HG02981 (cell line): ENCODE data around the gene LTBP1.

Experiments used
- ATAC-seq: cut with Tn5 transposase; IDR thresholded peaks from one replicate; pipeline ENCODE4 v1.9.1; 2021; ENCODE audit warnings: mild to moderate bottlenecking, moderate library complexity; ENCODE audit not compliant: unreplicated experiment

LTBP1 gene

GRCh38 chr2:33072614-33073013, 125.9 kb downstream of the LTBP1 start:
- no peak for ATAC-seq

GRCh38 chr2:33073018-33073417, 126.3 kb downstream of the LTBP1 start:
- no peak for ATAC-seq

- no peak for ATAC-seq
Measured at GRCh38 chr2:33074197-33074596, 127.4 kb downstream of the LTBP1 start.

- ATAC-seq, result no peak
Measured at GRCh38 chr2:33077311-33077710, 130.6 kb downstream of the LTBP1 start.

- ATAC-seq, result no peak
Measured at GRCh38 chr2:33077844-33078243, 131.1 kb downstream of the LTBP1 start.

GRCh38 chr2:33081691-33082090, 134.9 kb downstream of the LTBP1 start:
- ATAC-seq, result no peak

- ATAC-seq, result no peak
Measured at GRCh38 chr2:33083699-33084387, 137.1 kb downstream of the LTBP1 start.

- no peak for ATAC-seq
Measured at GRCh38 chr2:33084433-33084832, 137.7 kb downstream of the LTBP1 start.

- ATAC-seq, result no peak
Measured at GRCh38 chr2:33085646-33086045, 138.9 kb downstream of the LTBP1 start.

- ATAC-seq, result no peak
Measured at GRCh38 chr2:33086400-33087015, 139.8 kb downstream of the LTBP1 start.

GRCh38 chr2:33090553-33091134, 143.9 kb downstream of the LTBP1 start:
- ATAC-seq, result no peak

- ATAC-seq, result no peak
Measured at GRCh38 chr2:33091541-33092123, 144.9 kb downstream of the LTBP1 start.

GRCh38 chr2:33093283-33093993, 146.7 kb downstream of the LTBP1 start:
- no peak for ATAC-seq

- ATAC-seq, result no peak
Measured at GRCh38 chr2:33094303-33094702, 147.6 kb downstream of the LTBP1 start.

- no peak for ATAC-seq
Measured at GRCh38 chr2:33099989-33100388, 153.2 kb downstream of the LTBP1 start.

- ATAC-seq, result no peak
Measured at GRCh38 chr2:33100921-33101320, 154.2 kb downstream of the LTBP1 start.

- ATAC-seq, result no peak
Measured at GRCh38 chr2:33104052-33104623, 157.4 kb downstream of the LTBP1 start.

- ATAC-seq, result no peak
Measured at GRCh38 chr2:33104726-33105125, 158.0 kb downstream of the LTBP1 start.

- no peak for ATAC-seq
Measured at GRCh38 chr2:33106115-33106514, 159.4 kb downstream of the LTBP1 start.

- ATAC-seq, result no peak
Measured at GRCh38 chr2:33107690-33108482, 161.1 kb downstream of the LTBP1 start.
